Measurements from ENCODE around the gene CCDC27. TPM values are rescaled to one million over a fixed set of nuclear protein-coding genes. Genes with fewer than 3 reads are reported as not detected.

CCDC27 gene
- total RNA-seq, 1 experiment from 2014 or later, result not detected

DNA sequence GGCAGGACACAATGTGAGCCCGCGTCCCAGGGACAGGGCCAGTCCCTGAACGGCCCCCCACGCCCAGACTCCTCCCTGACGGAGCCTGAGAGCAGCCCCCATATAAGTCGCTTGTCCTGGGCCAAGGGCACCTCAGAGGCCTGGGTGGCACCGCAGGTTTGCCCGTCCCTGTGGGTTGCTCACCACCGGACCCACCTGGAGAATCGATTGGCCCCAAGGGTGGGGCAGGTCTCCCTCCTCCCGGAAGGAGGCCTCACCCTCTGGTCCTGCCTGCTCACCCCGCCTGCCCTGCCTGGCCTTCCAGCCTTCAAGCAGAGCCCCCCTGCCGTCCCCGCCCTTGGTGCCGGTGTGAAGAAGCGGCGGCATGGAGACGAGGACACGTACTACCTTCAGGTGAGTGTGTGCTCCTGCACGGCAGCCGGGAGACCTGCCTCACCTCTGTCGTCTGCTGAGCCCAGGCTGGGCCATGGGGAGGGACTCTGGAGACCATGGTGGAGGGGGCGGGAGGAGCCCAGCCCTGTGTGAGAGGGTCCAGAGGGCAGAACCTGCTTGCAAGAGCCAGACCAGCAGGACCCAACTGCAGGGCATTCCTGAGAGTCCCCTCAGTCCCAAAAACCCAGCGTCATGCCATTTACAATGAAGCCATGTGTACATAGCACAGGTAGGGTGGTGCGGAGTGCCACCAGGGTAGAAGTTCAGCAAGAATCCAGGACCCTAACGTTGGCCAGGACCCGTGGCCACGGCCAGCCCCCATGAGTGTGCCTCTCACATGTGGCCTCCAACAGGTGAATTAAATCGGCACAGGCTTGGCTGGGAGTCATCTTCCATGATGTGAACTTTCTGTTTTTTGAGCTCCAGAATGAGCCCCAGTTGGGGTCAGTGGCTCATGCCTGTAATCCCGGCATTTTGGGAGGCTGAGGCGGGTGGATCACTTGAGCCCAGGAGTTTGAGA is 24.1 kb upstream of the CCDC27 start:
- TF ChIP-seq POLR2AphosphoS5 (IDR thresholded peaks at IDR 0.05; ENCODE audit: low read depth, low read length), result no peak
- TF ChIP-seq SIN3A (IDR thresholded peaks at IDR 0.05; ENCODE audit: borderline replicate concordance, insufficient read depth, low read depth, low read length), result no peak
- TF ChIP-seq, protein P1, sequence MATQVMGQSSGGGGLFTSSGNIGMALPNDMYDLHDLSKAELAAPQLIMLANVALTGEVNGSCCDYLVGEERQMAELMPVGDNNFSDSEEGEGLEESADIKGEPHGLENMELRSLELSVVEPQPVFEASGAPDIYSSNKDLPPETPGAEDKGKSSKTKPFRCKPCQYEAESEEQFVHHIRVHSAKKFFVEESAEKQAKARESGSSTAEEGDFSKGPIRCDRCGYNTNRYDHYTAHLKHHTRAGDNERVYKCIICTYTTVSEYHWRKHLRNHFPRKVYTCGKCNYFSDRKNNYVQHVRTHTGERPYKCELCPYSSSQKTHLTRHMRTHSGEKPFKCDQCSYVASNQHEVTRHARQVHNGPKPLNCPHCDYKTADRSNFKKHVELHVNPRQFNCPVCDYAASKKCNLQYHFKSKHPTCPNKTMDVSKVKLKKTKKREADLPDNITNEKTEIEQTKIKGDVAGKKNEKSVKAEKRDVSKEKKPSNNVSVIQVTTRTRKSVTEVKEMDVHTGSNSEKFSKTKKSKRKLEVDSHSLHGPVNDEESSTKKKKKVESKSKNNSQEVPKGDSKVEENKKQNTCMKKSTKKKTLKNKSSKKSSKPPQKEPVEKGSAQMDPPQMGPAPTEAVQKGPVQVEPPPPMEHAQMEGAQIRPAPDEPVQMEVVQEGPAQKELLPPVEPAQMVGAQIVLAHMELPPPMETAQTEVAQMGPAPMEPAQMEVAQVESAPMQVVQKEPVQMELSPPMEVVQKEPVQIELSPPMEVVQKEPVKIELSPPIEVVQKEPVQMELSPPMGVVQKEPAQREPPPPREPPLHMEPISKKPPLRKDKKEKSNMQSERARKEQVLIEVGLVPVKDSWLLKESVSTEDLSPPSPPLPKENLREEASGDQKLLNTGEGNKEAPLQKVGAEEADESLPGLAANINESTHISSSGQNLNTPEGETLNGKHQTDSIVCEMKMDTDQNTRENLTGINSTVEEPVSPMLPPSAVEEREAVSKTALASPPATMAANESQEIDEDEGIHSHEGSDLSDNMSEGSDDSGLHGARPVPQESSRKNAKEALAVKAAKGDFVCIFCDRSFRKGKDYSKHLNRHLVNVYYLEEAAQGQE (IDR thresholded peaks at IDR 0.05; ENCODE audit: insufficient read depth in 1 of 2, low read depth in 2 of 2, low read length in 1 of 2), result no peak
- no peak for TF ChIP-seq TCF7L2 (IDR thresholded peaks at IDR 0.05; ENCODE audit: low read depth, low read length)
- TF ChIP-seq, protein P2, sequence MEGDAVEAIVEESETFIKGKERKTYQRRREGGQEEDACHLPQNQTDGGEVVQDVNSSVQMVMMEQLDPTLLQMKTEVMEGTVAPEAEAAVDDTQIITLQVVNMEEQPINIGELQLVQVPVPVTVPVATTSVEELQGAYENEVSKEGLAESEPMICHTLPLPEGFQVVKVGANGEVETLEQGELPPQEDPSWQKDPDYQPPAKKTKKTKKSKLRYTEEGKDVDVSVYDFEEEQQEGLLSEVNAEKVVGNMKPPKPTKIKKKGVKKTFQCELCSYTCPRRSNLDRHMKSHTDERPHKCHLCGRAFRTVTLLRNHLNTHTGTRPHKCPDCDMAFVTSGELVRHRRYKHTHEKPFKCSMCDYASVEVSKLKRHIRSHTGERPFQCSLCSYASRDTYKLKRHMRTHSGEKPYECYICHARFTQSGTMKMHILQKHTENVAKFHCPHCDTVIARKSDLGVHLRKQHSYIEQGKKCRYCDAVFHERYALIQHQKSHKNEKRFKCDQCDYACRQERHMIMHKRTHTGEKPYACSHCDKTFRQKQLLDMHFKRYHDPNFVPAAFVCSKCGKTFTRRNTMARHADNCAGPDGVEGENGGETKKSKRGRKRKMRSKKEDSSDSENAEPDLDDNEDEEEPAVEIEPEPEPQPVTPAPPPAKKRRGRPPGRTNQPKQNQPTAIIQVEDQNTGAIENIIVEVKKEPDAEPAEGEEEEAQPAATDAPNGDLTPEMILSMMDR (IDR thresholded peaks at IDR 0.05), result no peak
- intact Hi-C loops (cut with micrococcal nuclease; ENCODE audit: unreplicated experiment), result loop anchor here (10.0 kb wide), 2 partner anchors 73 to 103 kb away; partner anchors contain the start of genes TP73, TPRG1L and WRAP73

DNA sequence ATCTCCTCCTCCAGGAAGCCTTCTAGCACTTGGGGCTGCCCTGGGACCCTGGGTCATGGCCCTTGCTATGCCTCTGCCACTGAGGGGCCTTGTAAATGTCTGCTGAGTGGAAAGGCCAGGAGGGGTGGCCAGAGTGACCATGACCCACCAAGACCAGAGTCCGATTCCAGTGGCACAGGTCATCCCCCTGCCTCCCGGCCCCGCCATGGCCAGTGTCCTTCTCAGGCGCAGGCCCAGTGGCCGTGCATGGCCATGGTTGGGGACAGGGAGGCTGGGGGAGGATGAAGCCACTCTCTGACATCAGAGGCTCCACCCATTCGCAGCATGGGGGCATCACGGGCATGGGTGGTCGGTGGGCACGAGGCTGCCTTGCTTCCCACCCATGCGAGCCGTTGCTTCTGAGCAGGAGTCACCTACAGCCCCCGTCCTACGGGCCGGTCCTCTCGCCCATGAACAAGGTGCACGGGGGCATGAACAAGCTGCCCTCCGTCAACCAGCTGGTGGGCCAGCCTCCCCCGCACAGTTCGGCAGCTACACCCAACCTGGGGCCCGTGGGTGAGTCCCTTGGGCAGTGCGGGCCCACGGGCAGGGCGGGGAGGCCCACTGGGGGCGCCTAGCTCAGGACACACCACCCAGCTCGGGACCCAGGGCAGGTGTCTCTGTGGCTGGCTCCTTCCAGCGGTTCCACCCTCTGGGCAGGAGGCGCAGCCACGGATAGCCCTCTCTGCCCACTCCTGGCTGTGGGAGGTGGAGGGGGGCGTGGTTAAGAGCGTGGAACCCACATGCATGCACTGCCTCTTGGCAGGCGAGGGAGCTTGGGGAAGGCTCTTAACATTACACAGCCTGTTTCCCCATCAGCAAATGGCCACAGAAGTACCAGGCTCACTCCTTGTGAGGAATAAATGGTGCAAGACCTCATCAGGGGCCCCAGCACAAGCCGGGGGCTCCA is 22.4 kb upstream of the CCDC27 start:
- intact Hi-C loops (cut with micrococcal nuclease; ENCODE audit: unreplicated experiment) (loop anchor here (10.0 kb wide), 2 partner anchors 75 to 105 kb away; partner anchors contain the start of genes TP73, TPRG1L and WRAP73), in situ Hi-C loops (cut with HindIII; ENCODE audit: low pct_unique_long_range_greater_than_20kb, low sequenced_read_pairs) (no loop called here)
- ChIA-PET POLR2A (no interaction called here), CTCF (no interaction called here)
- no TSS peak for BruUV-seq (replicated peaks)
- TF ChIP-seq, protein P1 (IDR thresholded peaks at IDR 0.05; ENCODE audit: insufficient read depth in 1 of 2, low read depth in 2 of 2, low read length in 1 of 2), result no peak
- TF ChIP-seq, protein P2 (IDR thresholded peaks at IDR 0.05), result no peak
- no peak for TF ChIP-seq TCF7L2 (IDR thresholded peaks at IDR 0.05; ENCODE audit: low read depth, low read length)
- TF ChIP-seq POLR2AphosphoS5 (IDR thresholded peaks at IDR 0.05; ENCODE audit: low read depth, low read length), result no peak
- no peak for TF ChIP-seq SIN3A (IDR thresholded peaks at IDR 0.05; ENCODE audit: borderline replicate concordance, insufficient read depth, low read depth, low read length)
- no peak overlapping the region for H3K27ac ChIP-seq (ENCODE audit: low read length)
- H3K4me3 ChIP-seq (ENCODE audit: low read depth in 2 of 2, low read length in 2 of 2), result no peak overlapping the region
- ATAC-seq (peak; percentile 11; the same call in 1 of the 2 replicates), DNase-seq (ENCODE audit: low read depth, low spot score) (no peak)
- H3K9me3 ChIP-seq (ENCODE audit: control insufficient read depth, insufficient read depth, low read depth, low read length), result no peaks in the 10 kb centered on the region
- no peaks in the 10 kb centered on the region for H3K36me3 ChIP-seq (ENCODE audit: control insufficient read depth, insufficient read depth, low read length)
- no peaks in the 10 kb centered on the region; the same call in 1 of the 2 replicates for H3K4me1 ChIP-seq (ENCODE audit: control insufficient read depth, insufficient read depth, low read length)
- no peaks in the 10 kb centered on the region for H3K27me3 ChIP-seq (ENCODE audit: control insufficient read depth, insufficient read depth, low read length)

More for the DNA sequence above, 24.1 kb upstream of the CCDC27 start:
- Histone ChIP-seq H3K36me3 (ENCODE audit: control insufficient read depth, insufficient read depth, low read length) (no peaks in the 10 kb centered on the region), H3K27ac (ENCODE audit: low read length) (no peak overlapping the region), H3K9me3 (ENCODE audit: control insufficient read depth, insufficient read depth, low read depth, low read length) (no peaks in the 10 kb centered on the region), H3K27me3 (ENCODE audit: control insufficient read depth, insufficient read depth, low read length) (no peaks in the 10 kb centered on the region), H3K4me3 (ENCODE audit: low read depth in 2 of 2, low read length in 2 of 2) (no peak overlapping the region), H3K4me1 (ENCODE audit: control insufficient read depth, insufficient read depth, low read length) (no peaks in the 10 kb centered on the region; the same call in 1 of the 2 replicates)
- in situ Hi-C loops (cut with HindIII; ENCODE audit: low pct_unique_long_range_greater_than_20kb, low sequenced_read_pairs), result no loop called here
- ChIA-PET CTCF (interaction anchor here (0.5 to 0.8 kb wide), 3 partner anchors 33 to 80 kb away, joined by 3 to 4 read pairs (median 4); no protein-coding TSS in a partner anchor), POLR2A (interaction anchor here (0.6 kb wide), 1 partner anchor 141 kb away, joined by 4 read pairs; no protein-coding TSS in a partner anchor)
- DNase-seq (ENCODE audit: low read depth, low spot score) (no peak), ATAC-seq (no peak)
- no TSS peak for BruUV-seq (replicated peaks)
